ENCODE data around the gene USP1. TPM values are rescaled to one million over a fixed set of nuclear protein-coding genes. Genes with fewer than 3 reads are reported as not detected.

Gene USP1
- polyA plus RNA-seq, 1 donor (not counting 4 experiments of a cell fraction or from before 2014, with no cell fraction given), result 12.0 TPM

DNA sequence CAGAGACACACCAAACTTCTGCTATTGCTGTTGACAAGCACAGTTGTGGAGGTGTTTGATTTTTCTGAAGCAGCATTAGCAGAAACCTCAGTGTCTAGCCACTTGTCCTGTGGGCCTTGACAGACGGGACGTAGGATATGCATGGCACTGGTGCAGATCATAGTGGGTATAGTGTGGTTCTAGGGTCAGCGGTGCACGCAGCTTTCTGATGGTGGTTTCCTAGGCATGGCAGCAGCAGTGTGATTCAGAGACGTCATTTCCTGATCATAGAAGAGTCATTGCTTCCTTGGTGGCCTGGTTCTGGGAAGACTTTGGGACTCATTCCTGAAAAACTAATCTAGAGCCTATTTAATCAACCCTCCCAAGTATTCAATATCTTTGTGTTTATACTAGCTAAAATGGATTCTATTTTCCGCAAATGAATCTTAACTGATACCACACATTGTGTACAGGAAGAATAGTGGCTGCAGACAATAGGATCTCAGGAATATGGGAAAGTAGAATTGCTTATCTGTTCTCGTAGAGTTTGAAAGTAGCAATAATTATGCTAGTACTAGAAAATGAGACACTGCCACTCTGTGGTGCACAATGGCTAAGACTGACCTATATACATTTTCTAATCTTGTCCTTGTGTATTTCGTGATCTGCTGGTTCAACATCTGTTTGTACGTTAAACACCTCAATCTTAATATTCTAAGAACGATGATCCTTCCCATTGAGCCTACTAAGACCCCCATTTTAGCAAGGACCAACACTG, 2.8 kb upstream of the USP1 start:
- Histone ChIP-seq H3K27me3 (ENCODE audit: control insufficient read depth, extremely low read depth, insufficient read depth, low read length) (no peaks in the 10 kb centered on the region), H3K9me1 (ENCODE audit: control insufficient read depth, extremely low read depth, insufficient read depth, low read length) (no peaks in the 10 kb centered on the region), H3K4me3 (ENCODE audit: control insufficient read depth in 2 of 3, extremely low read depth in 1 of 3, insufficient read depth in 2 of 3, low read depth in 1 of 3, low read length in 3 of 3) (no peak overlapping the region), H3K4me1 (ENCODE audit: control insufficient read depth, extremely low read depth, insufficient read depth, low read length) (peaks cover 13% of the 10 kb centered on the region), H3K9ac (ENCODE audit: control insufficient read depth, extremely low read depth, insufficient read depth, low read length) (no peak overlapping the region), H2AFZ (ENCODE audit: control insufficient read depth, low read length) (no peak overlapping the region), H3K79me2 (ENCODE audit: control insufficient read depth, insufficient read depth, low read length) (peaks cover 20% of the 10 kb centered on the region), H3K9me3 (ENCODE audit: control insufficient read depth, low read depth, low read length) (no peaks in the 10 kb centered on the region), H4K20me1 (ENCODE audit: control insufficient read depth, extremely low read depth, insufficient read depth, low read length) (peaks cover 2% of the 10 kb centered on the region), H3K27ac (ENCODE audit: control insufficient read depth, insufficient read depth, low read length) (no peak overlapping the region), H3K4me2 (ENCODE audit: control insufficient read depth, extremely low read depth, insufficient read depth, low read depth, low read length) (no peak overlapping the region), H3K36me3 (ENCODE audit: control insufficient read depth in 2 of 2, extremely low read depth in 1 of 2, insufficient read depth in 2 of 2, low read length in 2 of 2) (no peaks in the 10 kb centered on the region)
- FAIRE-seq (no peak), DNase-seq (ENCODE audit: low read depth, low spot score) (no peak)
- dilution Hi-C loops (cut with MboI; ENCODE audit: extremely low pct_ligation_motif_present, low sequenced_read_pairs), result no loop called here
- TF ChIP-seq, protein P1, sequence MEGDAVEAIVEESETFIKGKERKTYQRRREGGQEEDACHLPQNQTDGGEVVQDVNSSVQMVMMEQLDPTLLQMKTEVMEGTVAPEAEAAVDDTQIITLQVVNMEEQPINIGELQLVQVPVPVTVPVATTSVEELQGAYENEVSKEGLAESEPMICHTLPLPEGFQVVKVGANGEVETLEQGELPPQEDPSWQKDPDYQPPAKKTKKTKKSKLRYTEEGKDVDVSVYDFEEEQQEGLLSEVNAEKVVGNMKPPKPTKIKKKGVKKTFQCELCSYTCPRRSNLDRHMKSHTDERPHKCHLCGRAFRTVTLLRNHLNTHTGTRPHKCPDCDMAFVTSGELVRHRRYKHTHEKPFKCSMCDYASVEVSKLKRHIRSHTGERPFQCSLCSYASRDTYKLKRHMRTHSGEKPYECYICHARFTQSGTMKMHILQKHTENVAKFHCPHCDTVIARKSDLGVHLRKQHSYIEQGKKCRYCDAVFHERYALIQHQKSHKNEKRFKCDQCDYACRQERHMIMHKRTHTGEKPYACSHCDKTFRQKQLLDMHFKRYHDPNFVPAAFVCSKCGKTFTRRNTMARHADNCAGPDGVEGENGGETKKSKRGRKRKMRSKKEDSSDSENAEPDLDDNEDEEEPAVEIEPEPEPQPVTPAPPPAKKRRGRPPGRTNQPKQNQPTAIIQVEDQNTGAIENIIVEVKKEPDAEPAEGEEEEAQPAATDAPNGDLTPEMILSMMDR (optimal IDR thresholded peaks at IDR 0.05 in 1 of 3, IDR thresholded peaks at IDR 0.05 in 1 of 3, conservative IDR thresholded peaks at IDR 0.05 in 1 of 3; ENCODE audit: extremely low read depth in 1 of 3, insufficient read depth in 2 of 3, low read length in 3 of 3), result no peak
- no peak for TF ChIP-seq EZH2 (IDR thresholded peaks at IDR 0.05; ENCODE audit: low read length)

DNA sequence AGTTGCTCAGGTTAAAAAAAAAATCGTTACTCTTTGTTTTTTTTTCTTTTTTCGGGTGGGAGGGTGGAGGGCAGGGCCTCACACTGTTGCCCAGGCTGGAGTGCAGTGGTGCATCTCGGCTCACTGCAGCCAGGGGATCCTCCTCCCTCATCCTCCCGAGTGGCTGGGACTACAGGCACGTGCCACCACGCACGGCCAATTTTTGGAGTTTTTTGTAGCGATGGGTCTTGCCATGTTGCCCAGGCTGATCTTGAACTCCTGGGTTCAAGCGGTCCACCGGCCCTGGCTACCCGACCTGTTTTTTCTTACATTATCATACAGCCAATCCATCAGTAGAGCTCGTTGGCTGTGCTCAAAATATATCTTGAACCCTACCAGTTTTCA, 2.2 kb upstream of the USP1 start:
- FAIRE-seq (no peak), DNase-seq (ENCODE audit: low read depth, low spot score) (no peak)
- dilution Hi-C loops (cut with MboI; ENCODE audit: extremely low pct_ligation_motif_present, low sequenced_read_pairs), result no loop called here
- Histone ChIP-seq H3K9ac (ENCODE audit: control insufficient read depth, extremely low read depth, insufficient read depth, low read length) (no peak overlapping the region), H3K4me1 (ENCODE audit: control insufficient read depth, extremely low read depth, insufficient read depth, low read length) (peaks cover 13% of the 10 kb centered on the region), H2AFZ (ENCODE audit: control insufficient read depth, low read length) (no peak overlapping the region), H3K9me1 (ENCODE audit: control insufficient read depth, extremely low read depth, insufficient read depth, low read length) (no peaks in the 10 kb centered on the region), H3K4me2 (ENCODE audit: control insufficient read depth, extremely low read depth, insufficient read depth, low read depth, low read length) (no peak overlapping the region), H4K20me1 (ENCODE audit: control insufficient read depth, extremely low read depth, insufficient read depth, low read length) (peaks cover 2% of the 10 kb centered on the region), H3K79me2 (ENCODE audit: control insufficient read depth, insufficient read depth, low read length) (peaks cover 25% of the 10 kb centered on the region), H3K36me3 (ENCODE audit: control insufficient read depth in 2 of 2, extremely low read depth in 1 of 2, insufficient read depth in 2 of 2, low read length in 2 of 2) (no peaks in the 10 kb centered on the region), H3K9me3 (ENCODE audit: control insufficient read depth, low read depth, low read length) (no peaks in the 10 kb centered on the region), H3K4me3 (ENCODE audit: control insufficient read depth in 2 of 3, extremely low read depth in 1 of 3, insufficient read depth in 2 of 3, low read depth in 1 of 3, low read length in 3 of 3) (no peak overlapping the region), H3K27me3 (ENCODE audit: control insufficient read depth, extremely low read depth, insufficient read depth, low read length) (no peaks in the 10 kb centered on the region), H3K27ac (ENCODE audit: control insufficient read depth, insufficient read depth, low read length) (no peak overlapping the region)
- no peak for TF ChIP-seq EZH2 (IDR thresholded peaks at IDR 0.05; ENCODE audit: low read length)
- TF ChIP-seq, protein P1 (optimal IDR thresholded peaks at IDR 0.05 in 1 of 3, IDR thresholded peaks at IDR 0.05 in 1 of 3, conservative IDR thresholded peaks at IDR 0.05 in 1 of 3; ENCODE audit: extremely low read depth in 1 of 3, insufficient read depth in 2 of 3, low read length in 3 of 3), result no peak
